HCT116 (cell line): ENCODE measurements around the gene PEX10. TPM values are rescaled to one million over a fixed set of nuclear protein-coding genes. Genes with fewer than 3 reads are reported as not detected.

Source experiments
- ATAC-seq: fragments of 200-7000 bp; cut with Tn5 transposase; 2 replicates; pipeline ENCODE4 v1.9.1; 2020; ENCODE audit warnings: mild to moderate bottlenecking, moderate library complexity
- BruUV-seq: library from RNA; stranded (reverse); fragments of 400-500 nt; replicated peaks from 2 replicates; lab custom pipeline; 2021; lab: Mats Ljungman, UMichigan
- CTCF ChIA-PET: fragments of 300-600 bp; sonication (Branson Sonifier 250); formaldehyde crosslinking; loops from one replicate; lab custom pipeline; 2021; ENCODE audit warnings: antibody characterized with exemption; lab: Charles Lee
- POLR2A ChIA-PET: fragments of 300-600, 350-600 bp; sonication (Branson Sonifier 250); formaldehyde crosslinking; loops from one replicate; lab custom pipeline; 2021; ENCODE audit warnings: antibody characterized with exemption; lab: Charles Lee
- RAD21 ChIA-PET, 2 experiments: fragments of 300-600 bp; sonication (Branson Sonifier 250); formaldehyde crosslinking; loops; one replicate each; lab custom pipeline; 2023; ENCODE audit warnings: low total read pairs in 2 of 2; ENCODE audit not compliant: uncharacterized antibody in 2 of 2, unreplicated experiment in 2 of 2, low non-redundant PET in 1 of 2; lab: Charles Lee
- DNase-seq: peaks from one replicate; pipeline ENCODE4 v3.0.0-alpha.2; 2010; ENCODE audit warnings: low read depth, low spot score
- H2AFZ ChIP-seq: fragments of 200-600 bp; shearing (Covaris generic), sonication (generic); 2 replicates; pipeline ENCODE4 v1.6.1; 2017; ENCODE audit warnings: low read depth, mixed run types, mixed read lengths, antibody characterized with exemption, low read length; ENCODE audit not compliant: poor library complexity, severe bottlenecking
- H3K27ac ChIP-seq: 2 replicates; pipeline ENCODE4 v1.5.1; 2012; ENCODE audit warnings: low read depth, low read length
- H3K27me3 ChIP-seq: fragments of 200-600 bp; sonication (generic); 2 replicates; pipeline ENCODE4 v1.6.1; 2016; ENCODE audit warnings: mixed run types, low read length, mixed read lengths; ENCODE audit not compliant: insufficient read depth
- H3K36me3 ChIP-seq, 2 experiments: fragments of 200-500 bp in 1 of 2; fragments of 200-600 bp in 1 of 2; sonication (Bioruptor generic) in 1 of 2; sonication (generic) in 1 of 2; 2 replicates each; pipeline versions ENCODE4 v1.5.1 to v1.6.1; 2014 to 2016; ENCODE audit warnings: low read length in 2 of 2, inconsistent platforms in 1 of 2, mixed read lengths in 1 of 2, mixed run types in 1 of 2; ENCODE audit not compliant: insufficient read depth in 2 of 2, control insufficient read depth in 1 of 2
- H3K4me1 ChIP-seq, 2 experiments: fragments of 200-600 bp in 1 of 2; sonication (generic) in 1 of 2; 2 replicates each; pipeline versions ENCODE4 v1.5.1 to v1.6.1; 2012 to 2017; ENCODE audit warnings: low read length in 2 of 2, inconsistent platforms in 1 of 2, mild to moderate bottlenecking in 1 of 2, mixed read lengths in 1 of 2, mixed run types in 1 of 2, moderate library complexity in 1 of 2; ENCODE audit not compliant: insufficient read depth in 2 of 2, control insufficient read depth in 1 of 2
- H3K4me2 ChIP-seq: fragments of 200-600 bp; sonication (generic); 2 replicates; pipeline ENCODE4 v1.6.1; 2017; ENCODE audit warnings: mixed run types, low read length, mixed read lengths
- H3K4me3 ChIP-seq, 2 experiments: fragments of 200-600 bp in 1 of 2; sonication (generic) in 1 of 2; replicated peaks in 1 of 2; 2 replicates each; pipeline ENCODE4 v1.5.1; 2011 to 2016; ENCODE audit warnings: low read length in 2 of 2, control low read depth in 1 of 2, low read depth in 1 of 2, mild to moderate bottlenecking in 1 of 2, mixed read lengths in 1 of 2, mixed run types in 1 of 2
- H3K79me2 ChIP-seq: fragments of 200-600 bp; sonication (generic); 2 replicates; pipeline ENCODE4 v1.6.1; 2017; ENCODE audit warnings: mild to moderate bottlenecking, mixed run types, low read length, moderate library complexity, mixed read lengths; ENCODE audit not compliant: insufficient read depth
- H3K9ac ChIP-seq: fragments of 200-600 bp; sonication (generic); 2 replicates; pipeline ENCODE4 v1.6.1; 2016; ENCODE audit warnings: low read length, mixed read lengths
- H3K9me2 ChIP-seq: fragments of 200-600 bp; sonication (generic), shearing (Covaris generic); 2 replicates; pipeline ENCODE4 v1.6.1; 2017; ENCODE audit warnings: mixed run types, mild to moderate bottlenecking, moderate library complexity; ENCODE audit not compliant: insufficient read depth
- H3K9me3 ChIP-seq, 2 experiments: fragments of 200-500 bp in 1 of 2; fragments of 200-600 bp in 1 of 2; sonication (Bioruptor generic) in 1 of 2; sonication (generic) in 1 of 2; 2 replicates each; pipeline ENCODE4 v1.6.1; 2014 to 2017; ENCODE audit warnings: low read length in 2 of 2, mixed read lengths in 2 of 2, inconsistent platforms in 1 of 2, low read depth in 1 of 2, mild to moderate bottlenecking in 1 of 2, mixed run types in 1 of 2, moderate library complexity in 1 of 2; ENCODE audit not compliant: control insufficient read depth in 1 of 2, insufficient read depth in 1 of 2
- H4K20me1 ChIP-seq: fragments of 200-600 bp; sonication (generic), shearing (Covaris generic); 2 replicates; pipeline ENCODE4 v1.6.1; 2017; ENCODE audit warnings: mixed run types, mild to moderate bottlenecking, moderate library complexity; ENCODE audit not compliant: insufficient read depth
- CBX3 ChIP-seq: IDR thresholded peaks from 2 replicates; pipeline ENCODE4 v1.6.1; 2012; ENCODE audit warnings: low read depth
- CEBPB ChIP-seq: IDR thresholded peaks from 2 replicates; pipeline ENCODE4 v1.6.1; 2012; ENCODE audit warnings: low read depth
- EGR1 ChIP-seq: IDR thresholded peaks from 2 replicates; pipeline ENCODE4 v1.6.1; 2012; ENCODE audit warnings: low read depth
- ELF1 ChIP-seq: IDR thresholded peaks from 2 replicates; pipeline ENCODE4 v1.6.1; 2012; ENCODE audit warnings: low read depth, borderline replicate concordance
- POLR2AphosphoS5 ChIP-seq: IDR thresholded peaks from 2 replicates; pipeline ENCODE4 v1.6.1; 2011; ENCODE audit warnings: mild to moderate bottlenecking, low read depth, low read length, moderate library complexity
- RAD21 ChIP-seq: IDR thresholded peaks from 2 replicates; pipeline ENCODE4 v1.6.1; 2012; ENCODE audit warnings: low read depth, mild to moderate bottlenecking
- SRF ChIP-seq: IDR thresholded peaks from 2 replicates; pipeline ENCODE4 v1.6.1; 2012; ENCODE audit warnings: low read depth
- ZFX ChIP-seq: fragments of 450-650 bp; IDR thresholded peaks from 2 replicates; pipeline ENCODE4 v1.6.1; 2017
- intact Hi-C: fragments of 100-400 bp; cut with micrococcal nuclease; formaldehyde crosslinking; loops from 2 replicates; pipeline ENCODE4 v1.10.0; 2022
- total RNA-seq: library from RNA; stranded (reverse); gene quantifications from one replicate; pipeline ENCODE4 v1.2.1, GENCODE V29; 2021; ENCODE audit not compliant: unreplicated experiment
- TF ChIP-seq, protein P1 (sequence below), 3 experiments: fragments of 200-600 bp in 1 of 3; sonication (generic) in 1 of 3; IDR thresholded peaks in 2 of 3; conservative IDR thresholded peaks in 1 of 3; 2 replicates each; pipeline ENCODE4 v1.5.1; 2012 to 2017; ENCODE audit warnings: low read depth in 2 of 3, low read length in 2 of 3, antibody characterized with exemption in 1 of 3, borderline replicate concordance in 1 of 3, control low read depth in 1 of 3, mild to moderate bottlenecking in 1 of 3, mixed read lengths in 1 of 3, mixed run types in 1 of 3, moderate library complexity in 1 of 3; ENCODE audit not compliant: insufficient read depth in 1 of 3
- TF ChIP-seq, protein P2 (sequence below): IDR thresholded peaks from 2 replicates; pipeline ENCODE4 v1.6.1; 2012
- TF ChIP-seq, protein P3 (sequence below): IDR thresholded peaks from 2 replicates; pipeline ENCODE4 v1.6.1; 2012; ENCODE audit warnings: low read depth

The PEX10 gene
- total RNA-seq, 1 experiment from 2014 or later, result 27.9 TPM

DNA sequence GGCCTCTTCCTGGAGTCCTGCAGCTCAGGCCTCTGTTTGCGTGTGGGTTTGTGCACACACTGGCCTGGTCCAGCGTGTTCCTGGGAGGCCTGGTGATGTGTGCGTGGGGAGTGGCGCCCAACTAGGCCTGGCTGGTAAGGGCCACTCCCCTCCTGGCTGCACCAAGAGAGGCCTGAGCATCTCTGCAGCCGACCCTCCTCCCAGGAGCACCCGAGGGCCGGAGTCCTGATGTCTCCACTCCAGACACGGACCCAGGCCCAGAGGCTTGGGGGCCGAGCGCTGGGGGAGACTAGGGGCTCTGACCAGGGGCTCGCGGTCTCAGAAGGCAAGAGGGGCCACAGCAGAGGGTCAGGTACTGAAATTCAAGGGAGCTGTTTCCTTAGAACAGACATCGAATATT is 54.3 kb downstream of the PEX10 start:
- no peak for DNase-seq
- intact Hi-C loops, result no loop called here
- RAD21 ChIA-PET, result no interaction called here
- POLR2A ChIA-PET, result no interaction called here
- H3K27me3 ChIP-seq, result no peaks in the 10 kb centered on the region
- H3K79me2 ChIP-seq, result no peaks in the 10 kb centered on the region
- H4K20me1 ChIP-seq, result no peaks in the 10 kb centered on the region
- no peak overlapping the region for H2AFZ ChIP-seq
- H3K9ac ChIP-seq, result no peak overlapping the region
- H3K9me3 ChIP-seq, result no peaks in the 10 kb centered on the region
- H3K27ac ChIP-seq, result no peak overlapping the region
- CTCF ChIA-PET, result no interaction called here
- H3K36me3 ChIP-seq, result no peaks in the 10 kb centered on the region
- H3K9me2 ChIP-seq, result no peaks in the 10 kb centered on the region
- H3K4me2 ChIP-seq, result no peak overlapping the region
- TF ChIP-seq POLR2AphosphoS5, result no peak
- TF ChIP-seq, all 23 proteins: peak for 0
- BruUV-seq, result no TSS peak
- ATAC-seq, result no peak
- H3K4me1 ChIP-seq, result peaks cover 13 to 15% of the 10 kb centered on the region in 2 experiments; a peak in 3 of 4 replicates
- H3K4me3 ChIP-seq, result no peak overlapping the region

DNA sequence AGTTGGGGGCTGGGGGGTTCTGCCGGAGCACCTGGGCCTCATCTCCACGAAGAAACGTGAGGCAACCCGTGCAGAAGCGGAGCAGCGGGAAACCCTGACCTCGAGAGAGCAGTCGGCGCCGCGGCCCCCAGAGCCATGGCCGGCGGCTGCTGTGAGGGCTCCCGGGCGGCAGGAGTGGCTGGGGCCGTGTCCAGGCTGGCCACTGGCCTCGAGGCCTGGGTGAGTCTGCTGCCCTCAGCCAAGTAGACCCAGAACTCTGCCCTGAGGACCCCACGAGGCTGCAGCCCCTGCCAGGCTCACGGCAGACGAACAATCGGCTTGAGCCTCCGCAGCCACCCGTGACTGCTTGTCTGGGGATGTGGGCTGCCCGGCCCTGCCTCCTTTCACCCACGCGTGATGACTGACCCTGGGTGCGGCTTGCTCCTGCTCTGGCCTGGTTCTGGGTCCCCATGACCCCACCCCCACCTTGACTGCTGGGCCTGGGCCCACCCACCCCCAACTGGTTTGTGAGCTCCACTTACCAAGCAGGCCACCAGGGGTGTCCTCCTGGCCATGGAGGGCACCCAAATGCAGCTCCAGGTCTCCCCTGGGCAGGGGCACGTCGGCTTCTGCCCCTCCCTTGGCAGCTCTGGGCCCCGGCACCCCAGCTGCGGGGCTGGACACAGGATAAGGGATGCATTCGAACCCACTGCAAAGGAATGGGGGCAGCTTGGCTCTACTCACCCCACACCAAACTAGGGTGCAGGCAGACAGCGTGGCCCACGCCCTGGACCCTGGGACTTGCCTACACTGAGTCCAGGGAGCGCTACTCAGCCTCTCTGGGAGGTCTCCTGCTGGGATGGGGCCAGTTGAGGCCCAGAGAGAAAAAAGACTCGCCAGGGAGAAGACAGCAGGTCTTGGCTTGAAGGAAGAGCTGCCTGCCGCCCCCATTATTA is 55.2 kb downstream of the PEX10 start:
- ATAC-seq, result no peak
- no peaks in the 10 kb centered on the region for H3K9me2 ChIP-seq
- DNase-seq, result no peak
- H3K4me1 ChIP-seq, result peaks cover 13 to 15% of the 10 kb centered on the region in 2 experiments; a peak in 3 of 4 replicates
- no peak overlapping the region for H3K4me3 ChIP-seq
- H3K79me2 ChIP-seq, result no peaks in the 10 kb centered on the region
- intact Hi-C loops, result no loop called here
- H2AFZ ChIP-seq, result no peak overlapping the region
- H4K20me1 ChIP-seq, result no peaks in the 10 kb centered on the region
- RAD21 ChIA-PET, result no interaction called here
- H3K9me3 ChIP-seq, result no peaks in the 10 kb centered on the region
- H3K27me3 ChIP-seq, result no peaks in the 10 kb centered on the region
- BruUV-seq, result no TSS peak
- POLR2A ChIA-PET, result no interaction called here
- H3K4me2 ChIP-seq, result no peak overlapping the region
- no peak overlapping the region for H3K9ac ChIP-seq
- CTCF ChIA-PET, result no interaction called here
- no peaks in the 10 kb centered on the region for H3K36me3 ChIP-seq
- H3K27ac ChIP-seq, result no peak overlapping the region
- TF ChIP-seq, protein P1, sequence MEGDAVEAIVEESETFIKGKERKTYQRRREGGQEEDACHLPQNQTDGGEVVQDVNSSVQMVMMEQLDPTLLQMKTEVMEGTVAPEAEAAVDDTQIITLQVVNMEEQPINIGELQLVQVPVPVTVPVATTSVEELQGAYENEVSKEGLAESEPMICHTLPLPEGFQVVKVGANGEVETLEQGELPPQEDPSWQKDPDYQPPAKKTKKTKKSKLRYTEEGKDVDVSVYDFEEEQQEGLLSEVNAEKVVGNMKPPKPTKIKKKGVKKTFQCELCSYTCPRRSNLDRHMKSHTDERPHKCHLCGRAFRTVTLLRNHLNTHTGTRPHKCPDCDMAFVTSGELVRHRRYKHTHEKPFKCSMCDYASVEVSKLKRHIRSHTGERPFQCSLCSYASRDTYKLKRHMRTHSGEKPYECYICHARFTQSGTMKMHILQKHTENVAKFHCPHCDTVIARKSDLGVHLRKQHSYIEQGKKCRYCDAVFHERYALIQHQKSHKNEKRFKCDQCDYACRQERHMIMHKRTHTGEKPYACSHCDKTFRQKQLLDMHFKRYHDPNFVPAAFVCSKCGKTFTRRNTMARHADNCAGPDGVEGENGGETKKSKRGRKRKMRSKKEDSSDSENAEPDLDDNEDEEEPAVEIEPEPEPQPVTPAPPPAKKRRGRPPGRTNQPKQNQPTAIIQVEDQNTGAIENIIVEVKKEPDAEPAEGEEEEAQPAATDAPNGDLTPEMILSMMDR (IDR thresholded peaks at IDR 0.05 in 2 of 3, conservative IDR thresholded peaks at IDR 0.05 in 1 of 3; ENCODE audit: borderline replicate concordance in 1 of 3, insufficient read depth in 1 of 3, low read depth in 2 of 3, low read length in 2 of 3), result no peak
- TF ChIP-seq ELF1 (no peak), RAD21 (no peak), SRF (no peak), CBX3 (no peak), ZFX (no peak), CEBPB (no peak), POLR2AphosphoS5 (no peak), EGR1 (no peak)
- TF ChIP-seq, protein P2, sequence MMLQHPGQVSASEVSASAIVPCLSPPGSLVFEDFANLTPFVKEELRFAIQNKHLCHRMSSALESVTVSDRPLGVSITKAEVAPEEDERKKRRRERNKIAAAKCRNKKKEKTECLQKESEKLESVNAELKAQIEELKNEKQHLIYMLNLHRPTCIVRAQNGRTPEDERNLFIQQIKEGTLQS, result no peak
- TF ChIP-seq, protein P3, sequence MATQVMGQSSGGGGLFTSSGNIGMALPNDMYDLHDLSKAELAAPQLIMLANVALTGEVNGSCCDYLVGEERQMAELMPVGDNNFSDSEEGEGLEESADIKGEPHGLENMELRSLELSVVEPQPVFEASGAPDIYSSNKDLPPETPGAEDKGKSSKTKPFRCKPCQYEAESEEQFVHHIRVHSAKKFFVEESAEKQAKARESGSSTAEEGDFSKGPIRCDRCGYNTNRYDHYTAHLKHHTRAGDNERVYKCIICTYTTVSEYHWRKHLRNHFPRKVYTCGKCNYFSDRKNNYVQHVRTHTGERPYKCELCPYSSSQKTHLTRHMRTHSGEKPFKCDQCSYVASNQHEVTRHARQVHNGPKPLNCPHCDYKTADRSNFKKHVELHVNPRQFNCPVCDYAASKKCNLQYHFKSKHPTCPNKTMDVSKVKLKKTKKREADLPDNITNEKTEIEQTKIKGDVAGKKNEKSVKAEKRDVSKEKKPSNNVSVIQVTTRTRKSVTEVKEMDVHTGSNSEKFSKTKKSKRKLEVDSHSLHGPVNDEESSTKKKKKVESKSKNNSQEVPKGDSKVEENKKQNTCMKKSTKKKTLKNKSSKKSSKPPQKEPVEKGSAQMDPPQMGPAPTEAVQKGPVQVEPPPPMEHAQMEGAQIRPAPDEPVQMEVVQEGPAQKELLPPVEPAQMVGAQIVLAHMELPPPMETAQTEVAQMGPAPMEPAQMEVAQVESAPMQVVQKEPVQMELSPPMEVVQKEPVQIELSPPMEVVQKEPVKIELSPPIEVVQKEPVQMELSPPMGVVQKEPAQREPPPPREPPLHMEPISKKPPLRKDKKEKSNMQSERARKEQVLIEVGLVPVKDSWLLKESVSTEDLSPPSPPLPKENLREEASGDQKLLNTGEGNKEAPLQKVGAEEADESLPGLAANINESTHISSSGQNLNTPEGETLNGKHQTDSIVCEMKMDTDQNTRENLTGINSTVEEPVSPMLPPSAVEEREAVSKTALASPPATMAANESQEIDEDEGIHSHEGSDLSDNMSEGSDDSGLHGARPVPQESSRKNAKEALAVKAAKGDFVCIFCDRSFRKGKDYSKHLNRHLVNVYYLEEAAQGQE, result no peak
